Choroid plexus epithelial cell (primary cell): ENCODE data around the gene SKIC2.
"Not testable (repeated sequence)": the region's sequence is repeated elsewhere in the genome, so short reads cannot be mapped to it uniquely, and the experiment has no call there.

ENCODE experiments used
- DNase-seq: peaks from one replicate; pipeline ENCODE4 v3.0.0-alpha.2; 2010; ENCODE audit warnings: low read depth
- H3K4me3 ChIP-seq: 2 replicates; pipeline ENCODE4 v1.5.1; 2011; ENCODE audit warnings: low read depth, mild to moderate bottlenecking, control low read depth, low read length, moderate library complexity

SKIC2 gene

GRCh38 chr6:32005991-32006529 lies 47.1 kb downstream of the SKIC2 start:
- H3K4me3 ChIP-seq, DNase-seq: not testable (repeated sequence)

- not testable (repeated sequence) for DNase-seq, H3K4me3 ChIP-seq
Observed at GRCh38 chr6:32007086-32007485, 48.1 kb downstream of the SKIC2 start.

GRCh38 chr6:32008037-32008436 lies 49.1 kb downstream of the SKIC2 start:
- H3K4me3 ChIP-seq, DNase-seq: not testable (repeated sequence)

- not testable (repeated sequence) for DNase-seq, H3K4me3 ChIP-seq
Observed at GRCh38 chr6:32008616-32009015, 49.6 kb downstream of the SKIC2 start.

GRCh38 chr6:32009537-32009936 lies 50.6 kb downstream of the SKIC2 start:
- not testable (repeated sequence) for H3K4me3 ChIP-seq, DNase-seq

- not testable (repeated sequence) for H3K4me3 ChIP-seq, DNase-seq
Observed at GRCh38 chr6:32010856-32011530, 52.0 kb downstream of the SKIC2 start.

- not testable (repeated sequence) for H3K4me3 ChIP-seq
- DNase-seq = peak; percentile 4
Observed at GRCh38 chr6:32012941-32013617, 54.1 kb downstream of the SKIC2 start.

- not testable (repeated sequence) for H3K4me3 ChIP-seq, DNase-seq
Observed at GRCh38 chr6:32013738-32014137, 54.8 kb downstream of the SKIC2 start.

GRCh38 chr6:32014547-32014946 lies 55.6 kb downstream of the SKIC2 start, which contains the start of gene C4B:
C4B (plus strand) TSS chr6:32014795; CDS start chr6:32014846, 51 bp downstream.
- H3K4me3 ChIP-seq, DNase-seq: not testable (repeated sequence)
